ENCODE data around the gene CLDN19.

DNA sequence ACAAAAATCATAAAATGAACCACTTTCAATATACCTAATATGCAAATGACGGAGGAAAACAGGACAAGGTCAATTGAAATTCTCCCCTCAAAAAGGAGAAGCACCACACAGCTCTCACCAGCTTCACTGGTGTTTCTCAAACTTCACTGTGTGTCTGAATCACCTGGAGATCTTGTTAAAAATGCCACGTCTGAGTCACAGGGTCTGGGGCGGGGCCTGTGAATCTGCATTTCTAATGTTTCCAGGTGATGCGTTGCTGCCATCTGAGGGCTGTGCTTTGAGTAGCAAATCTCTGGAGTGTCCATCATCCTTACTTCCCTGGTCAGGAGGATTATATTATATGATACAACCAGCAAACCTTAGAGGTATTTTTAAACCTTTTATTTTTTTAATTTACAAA, 9.0 kb downstream of the CLDN19 start:
- TF ChIP-seq, protein P1, sequence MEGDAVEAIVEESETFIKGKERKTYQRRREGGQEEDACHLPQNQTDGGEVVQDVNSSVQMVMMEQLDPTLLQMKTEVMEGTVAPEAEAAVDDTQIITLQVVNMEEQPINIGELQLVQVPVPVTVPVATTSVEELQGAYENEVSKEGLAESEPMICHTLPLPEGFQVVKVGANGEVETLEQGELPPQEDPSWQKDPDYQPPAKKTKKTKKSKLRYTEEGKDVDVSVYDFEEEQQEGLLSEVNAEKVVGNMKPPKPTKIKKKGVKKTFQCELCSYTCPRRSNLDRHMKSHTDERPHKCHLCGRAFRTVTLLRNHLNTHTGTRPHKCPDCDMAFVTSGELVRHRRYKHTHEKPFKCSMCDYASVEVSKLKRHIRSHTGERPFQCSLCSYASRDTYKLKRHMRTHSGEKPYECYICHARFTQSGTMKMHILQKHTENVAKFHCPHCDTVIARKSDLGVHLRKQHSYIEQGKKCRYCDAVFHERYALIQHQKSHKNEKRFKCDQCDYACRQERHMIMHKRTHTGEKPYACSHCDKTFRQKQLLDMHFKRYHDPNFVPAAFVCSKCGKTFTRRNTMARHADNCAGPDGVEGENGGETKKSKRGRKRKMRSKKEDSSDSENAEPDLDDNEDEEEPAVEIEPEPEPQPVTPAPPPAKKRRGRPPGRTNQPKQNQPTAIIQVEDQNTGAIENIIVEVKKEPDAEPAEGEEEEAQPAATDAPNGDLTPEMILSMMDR (IDR thresholded peaks at IDR 0.05; ENCODE audit: low read depth, low read length, missing input control), result no peak
- no peak for TF ChIP-seq YY1 (IDR thresholded peaks at IDR 0.05)
- TF ChIP-seq JUND (IDR thresholded peaks at IDR 0.05), result no peak
- no peak for TF ChIP-seq SP1 (IDR thresholded peaks at IDR 0.05)
- TF ChIP-seq, protein P2, sequence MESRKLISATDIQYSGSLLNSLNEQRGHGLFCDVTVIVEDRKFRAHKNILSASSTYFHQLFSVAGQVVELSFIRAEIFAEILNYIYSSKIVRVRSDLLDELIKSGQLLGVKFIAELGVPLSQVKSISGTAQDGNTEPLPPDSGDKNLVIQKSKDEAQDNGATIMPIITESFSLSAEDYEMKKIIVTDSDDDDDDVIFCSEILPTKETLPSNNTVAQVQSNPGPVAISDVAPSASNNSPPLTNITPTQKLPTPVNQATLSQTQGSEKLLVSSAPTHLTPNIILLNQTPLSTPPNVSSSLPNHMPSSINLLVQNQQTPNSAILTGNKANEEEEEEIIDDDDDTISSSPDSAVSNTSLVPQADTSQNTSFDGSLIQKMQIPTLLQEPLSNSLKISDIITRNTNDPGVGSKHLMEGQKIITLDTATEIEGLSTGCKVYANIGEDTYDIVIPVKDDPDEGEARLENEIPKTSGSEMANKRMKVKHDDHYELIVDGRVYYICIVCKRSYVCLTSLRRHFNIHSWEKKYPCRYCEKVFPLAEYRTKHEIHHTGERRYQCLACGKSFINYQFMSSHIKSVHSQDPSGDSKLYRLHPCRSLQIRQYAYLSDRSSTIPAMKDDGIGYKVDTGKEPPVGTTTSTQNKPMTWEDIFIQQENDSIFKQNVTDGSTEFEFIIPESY (IDR thresholded peaks at IDR 0.05), result no peak

Data from liver (tissue), 3 donors.